ENCODE results near the gene RABGAP1L.
"Not testable (repeated sequence)": the region's sequence is repeated elsewhere in the genome, so short reads cannot be mapped to it uniquely, and the experiment has no call there.

RABGAP1L gene

GRCh38 chr1:174656409-174657059, 497.2 kb downstream of the RABGAP1L start:
- no peak for DNase-seq (ENCODE audit: low read depth in 3 of 3)

DNA sequence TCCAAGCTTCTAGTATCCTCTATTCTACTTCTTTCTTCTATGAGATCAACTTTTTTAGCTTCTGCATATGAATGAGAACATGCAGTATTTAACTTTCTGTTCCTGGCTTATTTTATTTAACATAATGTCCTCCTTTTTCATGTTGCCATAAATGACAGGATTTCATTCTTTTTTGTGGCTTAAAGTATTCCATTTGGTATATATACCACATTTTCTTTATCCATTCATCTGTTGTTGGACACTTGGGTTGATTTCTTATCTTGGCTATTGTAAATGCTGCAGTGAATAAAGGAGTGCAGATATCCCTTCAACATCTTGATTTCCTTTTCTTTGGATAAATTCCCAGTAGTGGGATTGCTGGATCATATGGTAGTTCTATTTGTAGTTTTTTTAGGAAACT, 498.1 kb downstream of the RABGAP1L start:
- DNase-seq (ENCODE audit: low read depth in 3 of 3), result no peak

DNA sequence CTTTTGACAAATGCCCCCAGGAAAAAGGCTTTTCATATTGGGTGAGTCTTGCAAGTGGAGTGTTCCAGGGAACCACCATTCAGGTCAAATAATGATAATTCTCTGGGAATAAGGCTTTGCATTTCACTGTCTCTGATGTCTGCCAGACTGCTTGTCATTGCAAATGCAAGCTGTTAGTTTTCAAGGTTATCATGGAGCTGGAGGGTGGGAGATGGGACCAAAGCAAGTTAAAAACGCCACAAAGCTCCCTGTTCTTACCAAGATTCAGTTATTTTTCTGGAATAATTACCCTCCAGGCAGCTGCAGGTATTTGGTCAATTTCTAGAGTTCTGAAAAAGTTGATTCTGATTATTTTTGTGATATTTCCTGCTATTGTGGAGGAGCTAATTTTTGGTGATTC, 498.6 kb downstream of the RABGAP1L start:
- DNase-seq (ENCODE audit: low read depth in 3 of 3), result no peak

DNA sequence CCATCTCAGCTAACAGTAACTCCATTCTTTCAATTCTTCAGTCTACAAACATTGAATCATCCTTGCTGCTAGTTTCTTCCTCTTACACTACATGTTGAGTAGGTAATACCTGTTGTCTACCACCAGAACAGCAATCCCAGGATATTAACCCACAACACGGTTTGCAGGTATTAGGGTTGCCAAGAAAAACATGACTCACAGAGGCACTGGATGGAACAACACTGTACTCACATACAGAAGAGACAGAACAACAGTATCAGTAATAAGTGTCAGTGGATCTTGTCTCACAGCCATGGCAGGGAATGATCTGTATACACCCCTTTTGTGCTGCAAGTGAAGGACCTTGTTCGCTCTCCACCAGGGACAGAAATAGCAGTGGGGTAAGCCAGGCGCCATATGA, 500.5 kb downstream of the RABGAP1L start:
- no peak for DNase-seq (ENCODE audit: low read depth in 3 of 3)

GRCh38 chr1:174660476-174660875, 501.2 kb downstream of the RABGAP1L start:
- DNase-seq (ENCODE audit: low read depth in 3 of 3), result no peak

DNA sequence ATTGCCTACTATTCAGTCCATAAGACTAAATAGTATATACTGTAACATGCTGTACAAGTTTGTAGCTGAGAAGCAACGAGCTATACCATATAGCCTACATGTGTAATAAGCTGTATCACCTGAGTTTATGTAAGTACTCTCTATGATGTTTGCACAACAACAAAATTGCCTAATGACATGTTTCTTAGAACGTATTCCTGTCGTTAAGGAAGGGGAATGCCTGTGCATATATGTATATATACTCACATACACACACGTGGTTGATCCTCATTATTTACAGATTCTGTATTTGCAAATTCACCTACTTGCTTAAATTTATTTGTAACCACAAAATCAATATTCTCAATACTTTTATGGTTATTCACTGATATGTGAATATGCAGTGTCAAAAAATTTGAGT, 504.0 kb downstream of the RABGAP1L start:
- no peak for DNase-seq (ENCODE audit: low read depth in 3 of 3)

GRCh38 chr1:174666248-174666647, 506.9 kb downstream of the RABGAP1L start:
- DNase-seq (ENCODE audit: low read depth in 3 of 3), result no peak

DNA sequence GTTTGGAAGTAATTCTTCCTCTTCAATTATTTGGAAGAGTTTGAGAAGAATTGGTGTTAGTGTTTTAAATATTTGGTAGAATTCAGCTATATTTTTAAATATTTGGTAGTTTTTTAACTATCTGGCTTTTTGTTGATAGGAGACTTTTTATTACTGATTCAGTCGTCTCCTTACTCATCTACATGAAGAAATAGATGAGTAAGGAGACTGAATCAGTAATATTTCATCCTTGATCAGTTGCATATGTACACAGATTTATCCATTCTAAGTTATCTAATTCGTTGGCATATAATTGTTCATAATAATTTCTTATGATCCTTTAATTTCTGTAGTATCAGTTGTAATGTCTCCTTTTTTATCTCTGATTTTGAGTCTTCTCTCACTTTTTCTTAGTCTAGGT, 512.5 kb downstream of the RABGAP1L start:
- DNase-seq (ENCODE audit: low read depth in 3 of 3), result no peak

GRCh38 chr1:174676856-174677255, 517.5 kb downstream of the RABGAP1L start:
- DNase-seq (ENCODE audit: low read depth in 3 of 3), result no peak

- no peak for DNase-seq (ENCODE audit: low read depth in 3 of 3)
Measured at GRCh38 chr1:174678657-174679056, 519.3 kb downstream of the RABGAP1L start.

GRCh38 chr1:174680101-174680500, 520.8 kb downstream of the RABGAP1L start:
- no peak for DNase-seq (ENCODE audit: low read depth in 3 of 3)

DNA sequence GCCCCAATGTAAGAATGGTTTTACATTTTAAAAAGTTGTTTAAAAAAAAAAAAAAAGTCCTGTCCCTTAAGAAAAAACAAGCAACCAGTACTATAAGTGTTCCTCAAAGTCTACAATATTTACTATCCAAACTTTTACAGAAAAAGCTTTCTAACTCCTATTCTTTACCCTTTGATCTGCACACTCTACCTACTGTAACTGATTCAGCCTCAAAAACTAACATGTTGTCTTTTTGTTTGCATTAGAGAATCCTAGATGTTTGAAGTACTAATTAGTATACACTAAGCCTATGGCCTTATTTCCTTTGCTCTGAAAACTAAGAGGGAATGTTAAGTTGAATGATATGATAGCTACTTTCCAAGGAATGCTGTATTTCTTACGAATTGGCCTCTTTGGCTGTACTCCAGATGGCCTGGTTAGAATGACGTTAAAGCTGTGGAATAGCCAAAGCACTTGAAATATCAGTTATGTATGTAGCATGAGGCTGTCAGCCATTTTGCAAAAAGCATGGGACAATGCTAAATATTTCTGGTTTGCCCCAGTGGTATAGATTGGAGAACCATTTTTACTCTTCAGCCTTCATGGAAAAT, 523.2 kb downstream of the RABGAP1L start:
- no peak for DNase-seq (ENCODE audit: low read depth in 3 of 3)

- DNase-seq (ENCODE audit: low read depth in 3 of 3), result no peak
Measured at GRCh38 chr1:174686213-174686612, 526.9 kb downstream of the RABGAP1L start.

GRCh38 chr1:174689524-174689923, 530.2 kb downstream of the RABGAP1L start:
- DNase-seq (ENCODE audit: low read depth in 3 of 3), result no peak

GRCh38 chr1:174690266-174690665, 530.9 kb downstream of the RABGAP1L start:
- DNase-seq (ENCODE audit: low read depth in 3 of 3), result no peak

- no peak for DNase-seq (ENCODE audit: low read depth in 3 of 3)
Measured at GRCh38 chr1:174692313-174692712, 533.0 kb downstream of the RABGAP1L start.

GRCh38 chr1:174693085-174693484, 533.8 kb downstream of the RABGAP1L start:
- no peak for DNase-seq (ENCODE audit: low read depth in 3 of 3)

DNA sequence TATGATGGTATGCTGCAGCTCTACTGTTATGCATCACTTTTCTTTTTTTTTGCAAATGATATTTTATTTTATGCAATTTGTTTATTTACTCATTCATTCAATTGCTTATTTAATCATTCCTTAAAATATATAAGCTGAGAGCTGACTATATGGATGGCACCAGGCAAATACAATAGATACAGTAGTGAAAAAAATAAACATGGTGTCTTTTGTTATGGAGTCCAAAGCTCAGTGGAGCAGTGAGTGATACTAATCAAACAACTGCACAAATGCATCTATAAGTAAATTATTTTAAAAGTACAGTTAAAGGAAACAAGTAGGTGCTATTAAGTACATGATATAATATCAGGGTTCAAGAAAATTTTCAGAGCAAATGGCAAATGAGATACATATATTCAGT, 534.2 kb downstream of the RABGAP1L start:
- DNase-seq (ENCODE audit: low read depth in 3 of 3), result not testable (repeated sequence)

GRCh38 chr1:174696026-174696821, 536.9 kb downstream of the RABGAP1L start:
- no peak for DNase-seq (ENCODE audit: low read depth in 3 of 3)

DNA sequence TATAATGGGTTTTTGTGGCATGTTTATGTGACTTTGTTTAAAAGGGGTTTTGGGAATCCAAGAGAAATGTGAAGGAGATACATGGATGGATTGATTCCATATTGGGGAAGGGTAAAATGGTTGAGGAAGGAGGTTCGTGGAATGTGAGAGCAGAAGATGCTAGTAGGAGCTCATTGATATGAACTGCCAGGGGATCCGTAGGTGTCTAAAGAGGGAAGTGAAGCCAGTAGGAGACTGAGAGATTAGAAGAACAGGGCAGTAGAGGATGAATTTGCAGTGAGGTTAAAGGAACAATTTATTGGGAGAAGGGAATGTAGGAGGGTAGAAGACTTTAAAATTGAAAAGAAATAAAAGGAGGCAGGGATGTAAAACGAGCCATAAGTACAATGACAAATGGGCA, 541.0 kb downstream of the RABGAP1L start:
- DNase-seq (ENCODE audit: low read depth in 3 of 3), result no peak

GRCh38 chr1:174700775-174701174, 541.5 kb downstream of the RABGAP1L start:
- DNase-seq (ENCODE audit: low read depth in 3 of 3), result no peak

DNA sequence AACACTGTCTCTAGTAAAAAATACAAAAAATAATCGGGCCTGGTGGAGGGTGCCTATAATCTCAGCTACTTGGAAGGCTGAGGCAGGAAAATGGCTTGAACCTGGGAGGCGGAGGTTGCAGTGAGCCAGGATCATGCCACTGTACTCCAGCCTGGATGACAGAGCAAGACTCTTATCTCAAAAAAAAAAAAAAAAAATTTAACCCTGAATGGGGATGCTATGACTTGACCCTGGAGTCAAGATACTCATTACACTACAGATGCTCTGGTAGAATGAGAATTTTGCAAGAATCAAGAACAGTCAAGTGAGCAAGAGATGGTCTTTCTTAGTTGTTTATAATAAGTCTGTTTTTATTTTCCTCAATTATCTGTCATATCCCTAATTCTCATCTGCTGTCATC, 542.2 kb downstream of the RABGAP1L start:
- DNase-seq (ENCODE audit: low read depth in 3 of 3), result no peak

GRCh38 chr1:174702011-174702410, 542.7 kb downstream of the RABGAP1L start:
- DNase-seq (ENCODE audit: low read depth in 3 of 3), result no peak
